Gastrocnemius medialis (tissue), 4 donors: Measurements from ENCODE around the gene KRTAP12-3. TPM values are rescaled to one million over a fixed set of nuclear protein-coding genes. Genes with fewer than 3 reads are reported as not detected.
"Not testable (repeated sequence)": the region's sequence is repeated elsewhere in the genome, so short reads cannot be mapped to it uniquely, and the experiment has no call there.

Experiments
- ATAC-seq, 2 donors: fragments of 150-250 bp; one replicate each; pipeline ENCODE4 v1.9.1; 2016
- DNase-seq, 2 donors: peaks; one replicate each; pipeline ENCODE4 v3.0.0-alpha.2; 2019
- H3K27ac ChIP-seq, 4 donors: fragments of 200-600 bp; sonication (generic); 1 replicate in 1 of 4; 2 replicates in 3 of 4; pipeline ENCODE4 v1.5.1; 2016 to 2018; ENCODE audit warnings: mild to moderate bottlenecking in 2 of 4, moderate library complexity in 1 of 4
- H3K27me3 ChIP-seq, 3 donors: fragments of 200-600 bp; sonication (generic) in 2 of 3; 1 replicate in 1 of 3; 2 replicates in 2 of 3; pipeline versions ENCODE4 v1.5.1 to v1.6.0; 2016 to 2019; ENCODE audit warnings: mild to moderate bottlenecking in 1 of 3, moderate library complexity in 1 of 3
- H3K36me3 ChIP-seq, 2 donors: fragments of 200-600 bp; sonication (generic) in 1 of 2; one replicate each; pipeline ENCODE4 v1.5.1; 2017 to 2018
- H3K4me1 ChIP-seq, 2 donors: fragments of 200-600 bp; sonication (generic) in 1 of 2; one replicate each; pipeline ENCODE4 v1.5.1; 2016 to 2017; ENCODE audit warnings: mild to moderate bottlenecking in 2 of 2
- H3K4me3 ChIP-seq, 4 donors: fragments of 200-600 bp; sonication (generic) in 3 of 4; 1 replicate in 1 of 4; 2 replicates in 3 of 4; pipeline ENCODE4 v1.5.1; 2016 to 2019; ENCODE audit warnings: mild to moderate bottlenecking in 2 of 4
- H3K9me3 ChIP-seq, 3 donors: fragments of 200-600 bp; sonication (generic) in 2 of 3; 1 replicate in 1 of 3; 2 replicates in 2 of 3; pipeline ENCODE4 v1.5.1; 2016 to 2019
- CTCF ChIP-seq, 5 experiments: fragments of 450-650 bp in 3 of 5; fragments of 200-600 bp in 2 of 5; sonication (generic) in 2 of 5; IDR thresholded peaks in 4 of 5; conservative IDR thresholded peaks in 1 of 5; 1 replicate in 4 of 5; 2 replicates in 1 of 5; pipeline ENCODE4 v1.5.1; 2016 to 2019; ENCODE audit warnings: antibody characterized with exemption in 5 of 5, mild to moderate bottlenecking in 3 of 5, moderate library complexity in 3 of 5
- POLR2A ChIP-seq, 2 donors: fragments of 450-650 bp; IDR thresholded peaks; one replicate each; pipeline ENCODE4 v1.6.1; 2017; ENCODE audit warnings: antibody characterized with exemption in 2 of 2, mild to moderate bottlenecking in 2 of 2, moderate library complexity in 2 of 2
- in situ Hi-C, 4 donors: fragments of 200-750 bp; cut with MboI; loops; one replicate each; pipeline versions ENCODE4 v1.15.0 to v1.8.0; 2017; ENCODE audit warnings: low sequenced_read_pairs in 4 of 4
- intact Hi-C: fragments of 100-400 bp; cut with DNase I; formaldehyde crosslinking; loops from one replicate; pipeline ENCODE4 v1.15.1; 2023; ENCODE audit warnings: low total_unique reads
- total RNA-seq, 4 donors: library from RNA; depleted of rRNA; stranded (reverse); fragments of >200 nt; gene quantifications; one replicate each; pipeline versions ENCODE4 v1.1.0 to v1.2.3, GENCODE V29; 2016

Gene KRTAP12-3
- total RNA-seq, 4 donors from 2014 or later, result not detected

- ATAC-seq (no peak), DNase-seq (no peak)
- intact Hi-C loops (no loop called here), in situ Hi-C loops (no loop called here)
- Histone ChIP-seq H3K36me3 (no peaks in the 10 kb centered on the region), H3K4me1 (no peaks in the 10 kb centered on the region), H3K4me3 (no peak overlapping the region), H3K27me3 (peaks cover 9 to 11% (median 9%) of the 10 kb centered on the region in 3 donors), H3K27ac (no peak overlapping the region), H3K9me3 (no peaks in the 10 kb centered on the region)
- TF ChIP-seq CTCF (IDR thresholded peaks at IDR 0.05 in 4 of 5, conservative IDR thresholded peaks at IDR 0.05 in 1 of 5) (no peak), POLR2A (IDR thresholded peaks at IDR 0.05) (no peak)
Observed at GRCh38 chr21:44640761-44641160, 17.0 kb upstream of the KRTAP12-3 start.

- in situ Hi-C loops, result no loop called here
Observed at GRCh38 chr21:44643741-44644310, 13.9 kb upstream of the KRTAP12-3 start.

GRCh38 chr21:44644878-44645277 is 12.9 kb upstream of the KRTAP12-3 start:
- ATAC-seq, result no peak
- H3K4me1 ChIP-seq, result no peaks in the 10 kb centered on the region
- no peak overlapping the region for H3K27ac ChIP-seq
- DNase-seq, result no peak
- in situ Hi-C loops (no loop called here), intact Hi-C loops (no loop called here)
- no peaks in the 10 kb centered on the region for H3K9me3 ChIP-seq
- TF ChIP-seq POLR2A (IDR thresholded peaks at IDR 0.05) (no peak), CTCF (IDR thresholded peaks at IDR 0.05 in 4 of 5, conservative IDR thresholded peaks at IDR 0.05 in 1 of 5) (no peak)
- H3K4me3 ChIP-seq, result no peak overlapping the region
- H3K27me3 ChIP-seq, result peaks cover 12 to 20% (median 16%) of the 10 kb centered on the region in 3 donors
- H3K36me3 ChIP-seq, result no peaks in the 10 kb centered on the region

More at GRCh38 chr21:44643741-44644310, 13.9 kb upstream of the KRTAP12-3 start:
- TF ChIP-seq POLR2A (IDR thresholded peaks at IDR 0.05) (no peak), CTCF (IDR thresholded peaks at IDR 0.05 in 4 of 5, conservative IDR thresholded peaks at IDR 0.05 in 1 of 5) (no peak)
- H3K9me3 ChIP-seq, result no peaks in the 10 kb centered on the region
- ATAC-seq (no peak), DNase-seq (no peak)
- peaks cover 16 to 17% (median 17%) of the 10 kb centered on the region in 3 donors for H3K27me3 ChIP-seq
- H3K36me3 ChIP-seq, result no peaks in the 10 kb centered on the region
- intact Hi-C loops, result no loop called here
- H3K4me3 ChIP-seq, result no peak overlapping the region
- no peaks in the 10 kb centered on the region for H3K4me1 ChIP-seq
- H3K27ac ChIP-seq, result no peak overlapping the region

- intact Hi-C loops, ATAC-seq, H3K9me3 ChIP-seq, H3K27ac ChIP-seq, H3K4me1 ChIP-seq, H3K36me3 ChIP-seq, in situ Hi-C loops, DNase-seq, H3K4me3 ChIP-seq: not testable (repeated sequence)
- peaks cover 10 to 16% (median 11%) of the 10 kb centered on the region in 3 donors for H3K27me3 ChIP-seq
Observed at GRCh38 chr21:44646366-44647221, 11.1 kb upstream of the KRTAP12-3 start, which contains the start of gene KRTAP10-11. Gene KRTAP10-11, plus strand, starts transcription at chr21:44646414. Its CDS starts 45 bp downstream, at chr21:44646459.

GRCh38 chr21:44647222-44647552 is 10.5 kb upstream of the KRTAP12-3 start:
- TF ChIP-seq POLR2A (IDR thresholded peaks at IDR 0.05), result no peak
- no peak for TF ChIP-seq CTCF (IDR thresholded peaks at IDR 0.05 in 4 of 5, conservative IDR thresholded peaks at IDR 0.05 in 1 of 5)
- DNase-seq (no peak), ATAC-seq (no peak)
- intact Hi-C loops (no loop called here), in situ Hi-C loops (no loop called here)
- no peaks in the 10 kb centered on the region for H3K9me3 ChIP-seq
- no peaks in the 10 kb centered on the region for H3K36me3 ChIP-seq
- no peak overlapping the region for H3K27ac ChIP-seq
- H3K27me3 ChIP-seq, result peaks cover 10 to 16% (median 11%) of the 10 kb centered on the region in 3 donors
- H3K4me3 ChIP-seq, result no peak overlapping the region
- H3K4me1 ChIP-seq, result no peaks in the 10 kb centered on the region
